ENCODE data around the gene SERTAD1. TPM values are rescaled to one million over a fixed set of nuclear protein-coding genes. Genes with fewer than 3 reads are reported as not detected.

Gene SERTAD1
- total RNA-seq, 1 experiment from 2014 or later: 21.7 TPM

DNA sequence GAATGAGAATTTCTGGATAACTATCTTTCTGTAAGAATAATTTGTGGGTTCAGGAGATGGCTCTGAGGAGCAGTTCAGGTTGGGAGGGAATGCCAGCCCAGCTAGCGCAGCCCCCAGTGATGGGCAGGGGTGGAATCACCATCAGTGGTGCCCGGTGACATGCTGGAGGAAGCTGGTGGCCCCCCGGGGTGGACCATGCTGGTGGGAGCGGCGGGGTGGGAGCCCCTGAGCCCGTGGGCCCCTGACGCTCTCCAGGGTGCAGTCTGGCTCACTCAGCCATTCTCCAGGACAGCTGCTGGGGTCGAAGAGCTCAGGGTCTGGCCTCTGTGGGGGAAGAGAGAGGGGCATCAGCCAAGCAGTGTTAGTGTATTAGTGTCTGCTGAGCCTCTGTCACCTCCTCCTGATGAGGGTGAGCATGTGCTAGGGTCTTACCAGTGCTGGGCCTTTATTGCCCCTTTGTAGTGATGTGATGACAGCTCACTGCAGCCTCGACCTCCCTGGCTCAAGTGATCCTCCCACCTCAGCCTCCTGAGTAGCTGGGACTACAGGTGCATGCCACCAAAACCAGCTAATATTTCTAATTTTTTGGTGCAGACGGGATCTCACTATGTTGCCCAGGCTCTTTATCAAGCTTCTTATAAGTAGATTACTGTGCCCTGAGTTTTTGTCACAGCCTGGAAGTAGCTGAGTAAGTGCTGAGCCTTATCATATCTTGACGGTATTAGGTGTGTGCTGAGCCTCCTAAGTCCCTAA is 46.2 kb downstream of the SERTAD1 start:
- DNase-seq (ENCODE audit: low read depth): no peak

DNA sequence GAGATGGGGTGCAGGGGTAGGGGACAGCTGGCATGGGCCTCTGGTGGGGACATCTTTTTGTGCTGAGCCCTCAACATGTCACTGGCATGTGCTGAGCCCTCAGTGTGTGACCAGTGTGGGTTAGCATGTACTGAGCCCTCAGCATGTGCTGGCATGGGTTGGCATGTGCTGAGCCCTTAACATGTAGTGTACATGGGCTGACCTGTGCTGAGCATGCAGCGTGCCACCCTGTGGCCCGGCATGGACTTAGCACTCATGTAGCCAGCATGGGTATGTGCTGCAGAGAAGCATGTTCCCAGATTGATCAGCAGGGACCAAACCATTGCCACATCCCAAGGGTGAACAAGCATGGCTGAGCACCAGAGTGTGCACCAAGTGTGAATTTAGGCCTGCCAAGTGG is 47.3 kb downstream of the SERTAD1 start:
- no peak for DNase-seq (ENCODE audit: low read depth)

DNA sequence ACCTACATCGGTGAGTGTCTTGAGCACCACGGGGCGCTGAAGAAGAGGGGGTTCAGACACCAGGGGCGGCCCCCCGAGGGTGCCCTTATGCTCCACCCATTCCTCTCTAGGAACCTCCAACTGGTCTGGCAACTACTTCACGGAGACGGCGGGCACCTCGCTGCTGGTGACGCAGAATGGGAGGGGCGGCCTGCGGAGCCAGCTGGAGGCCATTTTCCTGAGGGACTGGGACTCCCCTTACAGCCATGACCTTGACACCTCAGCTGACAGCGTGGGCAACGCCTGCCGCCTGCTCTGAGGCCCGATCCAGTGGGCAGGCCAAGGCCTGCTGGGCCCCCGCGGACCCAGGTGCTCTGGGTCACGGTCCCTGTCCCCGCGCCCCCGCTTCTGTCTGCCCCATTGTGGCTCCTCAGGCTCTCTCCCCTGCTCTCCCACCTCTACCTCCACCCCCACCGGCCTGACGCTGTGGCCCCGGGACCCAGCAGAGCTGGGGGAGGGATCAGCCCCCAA is 47.9 kb downstream of the SERTAD1 start:
- DNase-seq (ENCODE audit: low read depth): no peak

DNA sequence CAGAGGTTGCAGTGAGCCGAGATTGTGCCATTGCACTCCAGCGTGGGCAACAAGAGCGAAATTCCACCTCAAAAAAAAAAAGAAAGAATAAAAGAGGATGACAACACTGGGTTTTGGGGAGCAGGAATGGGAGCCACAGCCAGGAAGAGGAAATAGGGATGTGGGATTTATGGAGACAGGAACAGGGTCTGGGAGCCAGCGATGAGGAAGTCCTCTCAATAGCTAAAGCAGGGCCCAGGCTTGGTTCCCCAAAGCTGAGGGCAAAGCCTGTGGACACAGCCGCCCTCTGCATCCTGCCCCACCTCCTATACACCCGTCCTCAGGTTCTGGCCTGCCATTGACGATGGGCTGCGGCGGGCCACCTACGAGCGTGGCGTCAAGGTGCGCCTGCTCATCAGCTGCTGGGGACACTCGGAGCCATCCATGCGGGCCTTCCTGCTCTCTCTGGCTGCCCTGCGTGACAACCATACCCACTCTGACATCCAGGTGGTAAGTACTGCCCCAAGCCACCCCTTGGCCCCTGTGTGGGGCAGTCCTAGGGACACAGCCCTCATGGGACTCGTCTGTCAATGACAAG is 49.4 kb downstream of the SERTAD1 start:
- no peak for DNase-seq (ENCODE audit: low read depth)

DNA sequence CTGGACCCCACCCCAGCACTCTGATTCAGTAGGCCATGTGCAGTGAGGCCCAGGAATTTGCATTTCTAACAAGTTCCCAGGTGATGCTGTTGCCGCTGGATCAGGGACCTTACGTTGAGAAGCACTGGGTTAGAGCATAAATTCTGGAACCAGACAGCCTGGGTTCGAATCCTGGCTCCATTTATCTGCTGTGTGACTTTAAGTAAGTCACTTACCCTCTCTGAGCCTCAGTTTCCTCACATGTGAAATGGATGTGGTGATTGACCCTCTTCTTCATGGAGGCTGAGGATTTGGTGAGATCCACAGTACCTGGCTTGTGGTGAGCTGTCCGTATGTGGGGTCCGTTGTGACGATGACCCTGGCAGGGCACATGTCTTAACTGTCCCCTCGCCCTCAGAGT is 51.7 kb downstream of the SERTAD1 start:
- DNase-seq (ENCODE audit: low read depth): no peak

DNA sequence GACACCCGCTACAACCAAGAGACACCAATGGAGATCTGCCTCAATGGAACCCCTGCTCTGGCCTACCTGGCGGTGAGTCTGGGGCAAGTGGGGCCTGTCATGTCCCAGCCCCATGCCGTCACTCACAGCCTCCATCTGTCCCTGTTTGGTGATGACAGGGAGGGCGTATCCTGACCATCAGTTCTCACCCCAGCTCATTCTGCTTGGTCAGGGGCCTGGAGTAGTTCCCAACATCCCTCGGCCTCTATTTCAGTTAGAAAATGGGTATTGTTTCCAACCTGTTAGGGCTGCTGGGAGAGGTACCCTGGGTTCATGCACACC is 54.0 kb downstream of the SERTAD1 start:
- DNase-seq (ENCODE audit: low read depth): no peak

Other genes with a start within 250 kb of the SERTAD1 start
- gene MAP3K10, start 234.6 kb downstream of the SERTAD1 start, total RNA-seq (2014; rRNA removed): 6.0 and 8.3 TPM in 2 replicates
- gene TTC9B, start 207.6 kb downstream of the SERTAD1 start, total RNA-seq (2014; rRNA removed): not detected in 2 replicates
- not detected in 2 replicates for gene CCNP, start 199.3 kb downstream of the SERTAD1 start, total RNA-seq (2014; rRNA removed)
- gene AKT2, start 140.6 kb downstream of the SERTAD1 start, total RNA-seq (2014; rRNA removed): 93.5 and 94.3 TPM in 2 replicates
- gene C19orf47, start 77.6 kb downstream of the SERTAD1 start, total RNA-seq (2014; rRNA removed): 18.8 and 24.2 TPM in 2 replicates
- gene PLD3, start 77.3 kb downstream of the SERTAD1 start, total RNA-seq (2014; rRNA removed): 338 and 480 TPM in 2 replicates
- gene HIPK4, start 35.8 kb downstream of the SERTAD1 start, total RNA-seq (2014; rRNA removed): not detected in 2 replicates
- 1.6 and 1.8 TPM in 2 replicates for gene PRX, start 12.6 kb downstream of the SERTAD1 start, total RNA-seq (2014; rRNA removed)
- gene SERTAD3, start 18.3 kb upstream of the SERTAD1 start, total RNA-seq (2014; rRNA removed): 22.8 and 24.1 TPM in 2 replicates
- 83.3 and 92.0 TPM in 2 replicates for gene BLVRB, start 39.8 kb upstream of the SERTAD1 start, total RNA-seq (2014; rRNA removed)
- gene SPTBN4, start 41.0 kb upstream of the SERTAD1 start, total RNA-seq (2014; rRNA removed): 0.34 and 0.38 TPM in 2 replicates
- gene SHKBP1, start 150.9 kb upstream of the SERTAD1 start, total RNA-seq (2014; rRNA removed): 63.5 and 85.6 TPM in 2 replicates
- 5.0 and 7.3 TPM in 2 replicates for gene LTBP4, start 175.4 kb upstream of the SERTAD1 start, total RNA-seq (2014; rRNA removed)

All from LHCN-M2 (cell line).